ENCODE results near the gene GSG1L.

GSG1L gene

GRCh38 chr16:27786221-27786922 is 277.1 kb downstream of the GSG1L start:
- Histone ChIP-seq H3K36me3 (ENCODE audit: insufficient read depth) (no peaks in the 10 kb centered on the region), H2AFZ (ENCODE audit: low read depth) (no peak overlapping the region), H3K79me2 (ENCODE audit: insufficient read depth, low read depth) (no peaks in the 10 kb centered on the region), H3K4me2 (no peak overlapping the region), H3K27me3 (ENCODE audit: insufficient read depth, low read depth) (no peaks in the 10 kb centered on the region), H3K9ac (no peak overlapping the region), H4K20me1 (ENCODE audit: insufficient read depth) (no peaks in the 10 kb centered on the region), H3K4me3 (IDR thresholded peaks at IDR 0.05; ENCODE audit: insufficient read depth, low read depth, low read length) (no peak overlapping the region), H3K27ac (no peak overlapping the region), H3K4me1 (ENCODE audit: low read depth, poor library complexity, severe bottlenecking) (no peaks in the 10 kb centered on the region)
- no peak for TF ChIP-seq CTCF (conservative IDR thresholded peaks at IDR 0.05; ENCODE audit: low read depth, low read length)

- Histone ChIP-seq H3K4me3 (IDR thresholded peaks at IDR 0.05; ENCODE audit: insufficient read depth, low read depth, low read length) (no peak overlapping the region), H3K27ac (no peak overlapping the region), H3K9ac (no peak overlapping the region), H2AFZ (ENCODE audit: low read depth) (no peak overlapping the region), H4K20me1 (ENCODE audit: insufficient read depth) (no peaks in the 10 kb centered on the region), H3K27me3 (ENCODE audit: insufficient read depth, low read depth) (no peaks in the 10 kb centered on the region), H3K79me2 (ENCODE audit: insufficient read depth, low read depth) (no peaks in the 10 kb centered on the region), H3K36me3 (ENCODE audit: insufficient read depth) (no peaks in the 10 kb centered on the region), H3K4me2 (no peak overlapping the region), H3K4me1 (ENCODE audit: low read depth, poor library complexity, severe bottlenecking) (no peaks in the 10 kb centered on the region)
- no peak for TF ChIP-seq CTCF (conservative IDR thresholded peaks at IDR 0.05; ENCODE audit: low read depth, low read length)
These were observed 278.2 kb downstream of the GSG1L start for GRCh38 chr16:27785307-27785678.

GRCh38 chr16:27784351-27785306 is 278.9 kb downstream of the GSG1L start:
- H3K4me1 ChIP-seq (ENCODE audit: low read depth, poor library complexity, severe bottlenecking): no peaks in the 10 kb centered on the region
- H3K27ac ChIP-seq: no peak overlapping the region
- H2AFZ ChIP-seq (ENCODE audit: low read depth): no peak overlapping the region
- H4K20me1 ChIP-seq (ENCODE audit: insufficient read depth): no peaks in the 10 kb centered on the region
- no peaks in the 10 kb centered on the region for H3K79me2 ChIP-seq (ENCODE audit: insufficient read depth, low read depth)
- no peak overlapping the region for H3K4me2 ChIP-seq
- no peak overlapping the region for H3K4me3 ChIP-seq (IDR thresholded peaks at IDR 0.05; ENCODE audit: insufficient read depth, low read depth, low read length)
- H3K27me3 ChIP-seq (ENCODE audit: insufficient read depth, low read depth): no peaks in the 10 kb centered on the region
- no peaks in the 10 kb centered on the region for H3K36me3 ChIP-seq (ENCODE audit: insufficient read depth)
- TF ChIP-seq CTCF (conservative IDR thresholded peaks at IDR 0.05; ENCODE audit: low read depth, low read length): no peak
- H3K9ac ChIP-seq: no peak overlapping the region

GRCh38 chr16:27781981-27782880 is 281.3 kb downstream of the GSG1L start:
- Histone ChIP-seq H3K4me1 (ENCODE audit: low read depth, poor library complexity, severe bottlenecking) (no peaks in the 10 kb centered on the region), H3K79me2 (ENCODE audit: insufficient read depth, low read depth) (no peaks in the 10 kb centered on the region), H2AFZ (ENCODE audit: low read depth) (no peak overlapping the region), H3K27ac (no peak overlapping the region), H3K4me2 (no peak overlapping the region), H3K36me3 (ENCODE audit: insufficient read depth) (no peaks in the 10 kb centered on the region), H3K4me3 (IDR thresholded peaks at IDR 0.05; ENCODE audit: insufficient read depth, low read depth, low read length) (no peak overlapping the region), H3K27me3 (ENCODE audit: insufficient read depth, low read depth) (no peaks in the 10 kb centered on the region), H3K9ac (no peak overlapping the region), H4K20me1 (ENCODE audit: insufficient read depth) (no peaks in the 10 kb centered on the region)
- no peak for TF ChIP-seq CTCF (conservative IDR thresholded peaks at IDR 0.05; ENCODE audit: low read depth, low read length)
